OCI-LY3 (cell line): ENCODE data around the gene CHST2.

Experiments used
- H2AFZ ChIP-seq: fragments of 200-600, 300-600 bp; shearing (Covaris generic); 2 replicates; pipeline ENCODE4 v1.6.0; 2014; ENCODE audit warnings: antibody characterized with exemption, low read depth, low read length
- H3K27ac ChIP-seq: fragments of 200-600, 300-600 bp; sonication (generic); 2 replicates; pipeline ENCODE4 v1.5.1; 2014; ENCODE audit warnings: mild to moderate bottlenecking, low read length, moderate library complexity, mixed read lengths
- H3K27me3 ChIP-seq: fragments of 200-600, 300-600 bp; sonication (generic); 2 replicates; pipeline ENCODE4 v1.6.1; 2014; ENCODE audit warnings: low read depth, low read length, mixed read lengths
- H3K36me3 ChIP-seq: fragments of 200-600, 300-600 bp; sonication (generic); replicated peaks from 2 replicates; pipeline ENCODE3; 2014; ENCODE audit warnings: low read depth, low read length, mixed read lengths
- H3K4me1 ChIP-seq: fragments of 300-600, 200-600 bp; sonication (generic); 2 replicates; pipeline ENCODE4 v1.6.1; 2014; ENCODE audit warnings: low read length, mixed read lengths
- H3K4me2 ChIP-seq: fragments of 200-600, 300-600 bp; sonication (generic); 2 replicates; pipeline ENCODE4 v1.6.1; 2014; ENCODE audit warnings: low read length, mixed read lengths
- H3K4me3 ChIP-seq: fragments of 300-600, 200-600 bp; sonication (generic); 2 replicates; pipeline ENCODE4 v1.5.1; 2014; ENCODE audit warnings: antibody characterized with exemption, mild to moderate bottlenecking, low read length, moderate library complexity
- H3K79me2 ChIP-seq: fragments of 300-600, 200-600 bp; shearing (Covaris generic); 2 replicates; pipeline ENCODE4 v1.6.1; 2014; ENCODE audit warnings: mild to moderate bottlenecking, low read length, mixed read lengths
- H3K9ac ChIP-seq: fragments of 300-600, 200-600 bp; shearing (Covaris generic); 2 replicates; pipeline ENCODE4 v1.6.0; 2014; ENCODE audit warnings: mild to moderate bottlenecking, low read length, moderate library complexity
- H3K9me3 ChIP-seq: fragments of 200-600, 300-600 bp; shearing (Covaris generic); 2 replicates; pipeline ENCODE4 v1.6.1; 2014; ENCODE audit warnings: low read length, mixed read lengths; ENCODE audit not compliant: insufficient read depth
- H4K20me1 ChIP-seq: fragments of 200-600, 300-600 bp; sonication (generic); 2 replicates; pipeline ENCODE4 v1.6.1; 2016; ENCODE audit warnings: low read length, mixed read lengths; ENCODE audit not compliant: insufficient read depth
- EZH2phosphoT487 ChIP-seq: fragments of 200-600 bp; shearing (Covaris generic); IDR thresholded peaks from 2 replicates; pipeline ENCODE4 v1.6.1; 2018; ENCODE audit warnings: antibody characterized with exemption, mixed run types, low read depth
- TF ChIP-seq, protein P1 (sequence below): fragments of 200-600, 300-600 bp; sonication (generic); IDR thresholded peaks from 2 replicates; pipeline ENCODE4 v1.5.1; 2014; ENCODE audit warnings: antibody characterized with exemption, low read length, low read depth

Gene CHST2

DNA sequence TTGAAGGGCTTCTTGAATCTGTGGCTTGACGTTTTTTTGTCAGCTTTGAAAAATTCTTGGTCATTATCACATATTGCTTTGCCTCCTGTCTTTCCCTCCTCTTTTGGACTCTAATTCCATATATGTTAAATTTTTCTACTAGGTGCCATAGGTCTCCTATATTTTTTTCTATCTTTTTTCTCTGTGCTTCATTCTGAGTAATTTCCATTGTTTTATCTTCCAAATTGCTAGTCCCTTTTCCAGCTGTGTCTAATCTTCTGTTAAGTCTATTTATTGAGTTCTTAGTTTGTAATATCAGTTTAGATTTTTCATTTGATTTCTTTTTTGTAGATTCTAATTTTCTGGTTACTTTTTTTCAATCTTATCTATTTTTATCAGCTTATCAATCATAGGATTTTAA is 53.7 kb downstream of the CHST2 start:
- TF ChIP-seq, protein P1, sequence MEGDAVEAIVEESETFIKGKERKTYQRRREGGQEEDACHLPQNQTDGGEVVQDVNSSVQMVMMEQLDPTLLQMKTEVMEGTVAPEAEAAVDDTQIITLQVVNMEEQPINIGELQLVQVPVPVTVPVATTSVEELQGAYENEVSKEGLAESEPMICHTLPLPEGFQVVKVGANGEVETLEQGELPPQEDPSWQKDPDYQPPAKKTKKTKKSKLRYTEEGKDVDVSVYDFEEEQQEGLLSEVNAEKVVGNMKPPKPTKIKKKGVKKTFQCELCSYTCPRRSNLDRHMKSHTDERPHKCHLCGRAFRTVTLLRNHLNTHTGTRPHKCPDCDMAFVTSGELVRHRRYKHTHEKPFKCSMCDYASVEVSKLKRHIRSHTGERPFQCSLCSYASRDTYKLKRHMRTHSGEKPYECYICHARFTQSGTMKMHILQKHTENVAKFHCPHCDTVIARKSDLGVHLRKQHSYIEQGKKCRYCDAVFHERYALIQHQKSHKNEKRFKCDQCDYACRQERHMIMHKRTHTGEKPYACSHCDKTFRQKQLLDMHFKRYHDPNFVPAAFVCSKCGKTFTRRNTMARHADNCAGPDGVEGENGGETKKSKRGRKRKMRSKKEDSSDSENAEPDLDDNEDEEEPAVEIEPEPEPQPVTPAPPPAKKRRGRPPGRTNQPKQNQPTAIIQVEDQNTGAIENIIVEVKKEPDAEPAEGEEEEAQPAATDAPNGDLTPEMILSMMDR = no peak
- no peak for TF ChIP-seq EZH2phosphoT487
- Histone ChIP-seq H3K4me2 (no peak overlapping the region), H3K9ac (no peak overlapping the region), H4K20me1 (no peaks in the 10 kb centered on the region), H3K4me1 (no peaks in the 10 kb centered on the region), H3K79me2 (no peaks in the 10 kb centered on the region), H3K36me3 (no peaks in the 10 kb centered on the region), H3K27ac (no peak overlapping the region), H2AFZ (no peak overlapping the region), H3K27me3 (no peaks in the 10 kb centered on the region), H3K4me3 (no peak overlapping the region), H3K9me3 (0 out of 2 replicates have a peak, but pooled peaks cover 6% of the 10 kb centered on the region)
